Coronary artery (tissue), 2 donors: ENCODE results near the gene SIGLEC15.
"Not testable (repeated sequence)": the region's sequence is repeated elsewhere in the genome, so short reads cannot be mapped to it uniquely, and the experiment has no call there.

ENCODE experiments used
- DNase-seq: peaks from one replicate; pipeline ENCODE4 v3.0.0-alpha.2; 2017; ENCODE audit warnings: low spot score
- H3K27ac ChIP-seq, 2 donors: fragments of 200-600 bp; sonication (generic); one replicate each; pipeline ENCODE4 v1.5.1; 2016 to 2019
- H3K4me3 ChIP-seq: fragments of 200-600 bp; sonication (generic); 2 replicates; pipeline ENCODE4 v1.5.1; 2016; ENCODE audit warnings: mild to moderate bottlenecking, moderate library complexity
- CTCF ChIP-seq: fragments of 200-600 bp; sonication (generic); IDR thresholded peaks from one replicate; pipeline ENCODE4 v1.5.1; 2019; ENCODE audit warnings: antibody characterized with exemption

SIGLEC15 gene

DNA sequence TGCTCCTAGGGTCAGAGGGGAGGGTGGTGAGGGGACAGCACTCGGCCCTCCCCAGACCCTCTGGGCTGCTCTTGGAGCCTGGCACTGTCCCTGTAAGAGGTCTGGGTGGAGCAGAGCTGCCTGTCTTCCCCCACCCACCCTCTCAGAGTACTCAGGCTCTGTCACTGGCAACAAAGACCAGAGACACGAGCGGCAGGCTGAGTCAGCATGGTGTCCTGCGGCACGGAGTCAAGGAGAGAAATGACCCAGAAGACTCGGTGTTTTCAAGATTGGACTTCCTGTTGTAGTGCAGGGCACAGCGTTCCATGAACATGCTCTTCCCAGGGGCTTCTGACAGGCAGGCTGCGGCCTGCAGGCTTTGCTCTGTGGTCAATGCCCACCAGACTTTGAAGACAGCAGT lies 19.9 kb downstream of the SIGLEC15 start:
- TF ChIP-seq CTCF, result no peak
- no peak overlapping the region for H3K27ac ChIP-seq
- H3K4me3 ChIP-seq, result no peak overlapping the region
- no peak for DNase-seq

- no peak overlapping the region for H3K27ac ChIP-seq
- DNase-seq, result no peak
- H3K4me3 ChIP-seq, result no peak overlapping the region
- no peak for TF ChIP-seq CTCF
These were observed 21.6 kb downstream of the SIGLEC15 start for GRCh38 chr18:45847119-45847518.

GRCh38 chr18:45848643-45849042 lies 23.2 kb downstream of the SIGLEC15 start:
- not testable (repeated sequence) for H3K27ac ChIP-seq, DNase-seq, H3K4me3 ChIP-seq

- no peak for DNase-seq
- no peak overlapping the region for H3K4me3 ChIP-seq
- H3K27ac ChIP-seq, result no peak overlapping the region
- TF ChIP-seq CTCF, result no peak
These were observed 24.1 kb downstream of the SIGLEC15 start for GRCh38 chr18:45849529-45849928.

DNA sequence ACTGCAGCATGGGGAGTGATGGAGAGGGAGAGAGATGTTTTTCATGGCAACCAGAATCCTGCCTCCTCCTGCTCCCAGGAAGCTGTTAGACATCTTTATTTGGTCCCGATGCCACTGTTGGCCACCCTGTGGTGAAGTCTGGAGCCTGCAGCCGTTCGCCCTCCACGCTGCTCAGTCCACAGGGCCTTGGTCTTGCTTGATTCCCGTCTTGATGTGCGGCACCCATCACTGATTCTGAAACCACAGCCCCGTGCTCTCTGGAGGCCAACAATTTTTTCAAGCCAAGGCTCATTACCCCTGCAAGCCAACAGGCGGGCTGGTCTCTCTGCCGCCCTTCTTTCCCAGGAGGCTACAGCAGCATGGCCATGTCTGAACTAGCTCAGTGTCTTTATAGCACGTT lies 24.5 kb downstream of the SIGLEC15 start:
- H3K4me3 ChIP-seq, result no peak overlapping the region
- TF ChIP-seq CTCF, result no peak
- no peak overlapping the region for H3K27ac ChIP-seq
- no peak for DNase-seq

DNA sequence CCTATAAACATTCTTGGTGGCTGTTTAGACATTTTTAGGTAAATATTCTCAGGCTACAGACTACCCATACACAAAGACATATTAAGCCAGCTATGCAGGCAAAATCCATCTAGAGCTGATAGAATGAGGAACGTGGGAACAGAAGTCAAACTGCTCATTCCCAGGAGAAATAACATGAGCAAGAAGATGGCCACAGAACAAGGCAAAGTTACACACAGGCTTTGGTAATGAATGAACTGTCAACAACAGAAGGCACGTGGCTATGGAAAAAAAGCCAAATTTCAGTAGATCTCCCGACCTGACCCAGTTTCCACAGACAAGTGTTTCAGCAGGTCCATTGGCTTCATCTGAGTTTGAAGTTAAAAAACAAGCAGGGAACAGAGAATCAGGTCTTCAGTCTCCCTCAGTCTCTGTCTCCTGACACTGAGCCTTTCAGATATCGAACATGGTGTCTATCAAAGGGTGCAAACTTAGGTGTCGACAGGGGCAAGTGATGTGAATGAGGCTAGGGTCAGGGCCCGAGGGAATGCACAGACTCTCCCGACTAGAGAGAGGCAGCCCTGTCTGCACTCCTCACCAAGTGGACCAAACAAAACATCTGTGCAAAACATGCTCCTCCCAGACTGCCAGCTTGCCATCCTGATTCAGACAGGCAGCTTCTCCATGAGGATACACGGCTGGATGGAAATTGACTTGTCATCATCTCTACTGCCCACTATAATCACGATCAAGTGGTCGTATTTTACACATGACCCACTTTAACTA lies 25.9 kb downstream of the SIGLEC15 start:
- TF ChIP-seq CTCF, result no peak
- Histone ChIP-seq H3K4me3 (no peak overlapping the region), H3K27ac (no peak overlapping the region)
- DNase-seq, result no peak

DNA sequence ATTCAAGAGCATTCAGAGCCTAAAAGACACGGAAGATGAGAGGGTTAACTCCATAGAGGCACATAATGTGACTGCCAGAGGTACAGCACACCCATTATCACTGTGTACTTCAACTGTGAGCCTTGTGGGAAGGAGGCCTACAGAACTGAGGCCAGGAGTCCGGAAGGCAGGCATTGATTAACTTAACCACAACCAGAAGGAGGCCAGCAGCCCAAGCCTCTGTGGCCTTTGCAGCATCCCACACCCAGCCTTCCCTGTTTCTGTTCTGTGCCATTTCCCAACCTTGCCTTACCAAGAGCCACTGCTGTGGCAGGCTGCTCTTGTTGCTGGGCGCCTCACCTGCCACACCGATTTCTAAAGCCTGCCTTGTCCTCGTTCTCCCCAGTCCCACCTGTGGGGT lies 27.2 kb downstream of the SIGLEC15 start:
- no peak for TF ChIP-seq CTCF
- no peak overlapping the region for H3K27ac ChIP-seq
- H3K4me3 ChIP-seq, result no peak overlapping the region
- no peak for DNase-seq
